SH-SY5Y (cell line): Measurements from ENCODE around the gene SESN1.

Source experiments
- GATA2 ChIP-seq: IDR thresholded peaks from 2 replicates; pipeline ENCODE4 v1.6.1; 2011; ENCODE audit warnings: mild to moderate bottlenecking, low read depth, low read length
- GATA3 ChIP-seq: IDR thresholded peaks from 2 replicates; pipeline ENCODE4 v1.6.1; 2011; ENCODE audit warnings: low read depth, mild to moderate bottlenecking, low read length, moderate library complexity

SESN1 gene

DNA sequence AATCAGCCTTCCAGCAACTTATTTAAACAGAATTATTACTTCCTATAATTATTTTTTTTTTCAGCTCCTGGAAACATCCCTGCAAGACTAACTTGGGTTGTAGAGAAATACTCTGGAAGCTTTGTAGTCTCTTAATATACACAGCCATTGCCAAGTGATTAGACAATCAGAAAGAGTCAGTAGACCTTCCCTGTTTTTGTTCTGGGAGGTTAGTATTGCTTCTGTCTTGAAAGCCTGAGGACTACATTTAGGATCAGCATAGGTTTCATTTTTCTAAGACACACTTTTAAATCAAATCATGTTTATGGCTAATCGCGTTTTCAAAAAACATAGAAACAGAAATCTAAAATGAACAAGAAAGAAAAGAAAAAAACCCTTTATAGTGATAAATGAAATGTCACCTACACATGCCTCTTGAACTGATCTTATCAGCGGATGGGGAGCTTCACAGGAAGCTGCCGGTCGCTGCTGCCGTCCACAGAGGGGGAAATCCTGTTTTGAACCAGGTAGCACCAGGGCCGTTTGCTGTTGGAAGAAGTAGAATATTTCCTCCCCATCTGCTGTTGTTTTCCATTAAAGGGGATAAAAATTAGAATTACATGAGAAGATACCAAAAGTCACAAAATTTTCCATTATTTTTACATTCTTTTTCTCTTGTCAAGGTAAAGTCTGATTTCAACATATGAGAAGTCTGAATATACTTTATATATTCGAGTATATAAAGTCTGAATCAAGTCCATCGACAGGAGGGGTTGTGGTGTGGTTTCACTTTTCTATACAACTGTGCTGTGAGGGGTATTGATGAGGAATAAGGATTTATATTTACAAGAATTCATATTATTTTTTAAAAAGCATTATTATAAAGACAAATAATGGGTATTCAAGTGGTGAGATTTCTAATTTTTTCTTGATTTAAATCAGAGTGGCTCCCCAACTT is 151.8 kb downstream of the SESN1 start:
- peak; percentile 42; the same call in 1 of the 2 replicates for TF ChIP-seq GATA3
- TF ChIP-seq GATA2, result peak; percentile 87

DNA sequence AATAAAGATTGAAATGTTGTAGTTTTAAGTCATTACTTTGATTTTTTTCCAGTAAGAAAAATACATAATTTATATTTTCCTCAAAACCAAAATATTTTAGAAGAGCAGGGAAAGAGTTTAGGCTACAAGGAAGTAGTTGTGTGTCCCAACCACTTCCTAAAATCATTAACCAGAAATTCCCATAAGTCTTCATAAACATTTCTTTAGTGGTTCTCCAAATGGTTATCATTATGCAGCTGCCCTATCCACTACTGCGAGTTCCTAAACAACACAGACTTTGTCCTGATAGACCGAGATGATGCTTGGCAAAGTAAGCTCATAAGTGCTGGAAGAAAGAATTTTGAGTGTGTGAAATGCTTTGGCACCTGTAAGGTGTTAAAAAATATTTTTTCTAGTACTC is 152.8 kb downstream of the SESN1 start:
- no peak for TF ChIP-seq GATA3
- TF ChIP-seq GATA2, result no peak

- TF ChIP-seq GATA3, result no peak
- TF ChIP-seq GATA2, result no peak
These were observed 153.4 kb downstream of the SESN1 start for GRCh38 chr6:108941281-108941680.

DNA sequence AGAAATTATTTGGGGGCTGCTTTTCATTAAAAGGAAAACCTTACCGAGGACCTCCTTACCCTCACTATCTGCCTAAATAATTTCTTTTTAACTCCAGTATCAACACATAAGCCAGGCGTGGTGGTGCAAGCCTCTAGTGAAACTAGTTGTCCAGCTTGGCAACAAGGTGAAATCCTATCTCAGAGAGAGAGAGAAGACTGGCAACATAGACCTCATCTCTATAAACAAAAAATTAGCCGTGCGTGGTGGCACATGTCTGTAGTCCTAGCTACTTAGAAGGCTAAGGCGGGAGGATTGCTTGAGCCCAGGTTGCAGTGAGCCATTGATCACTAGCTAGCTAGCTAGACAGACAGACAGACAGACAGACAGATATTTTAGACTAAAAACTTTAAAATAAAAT is 153.9 kb downstream of the SESN1 start:
- TF ChIP-seq GATA2 (no peak), GATA3 (no peak)

DNA sequence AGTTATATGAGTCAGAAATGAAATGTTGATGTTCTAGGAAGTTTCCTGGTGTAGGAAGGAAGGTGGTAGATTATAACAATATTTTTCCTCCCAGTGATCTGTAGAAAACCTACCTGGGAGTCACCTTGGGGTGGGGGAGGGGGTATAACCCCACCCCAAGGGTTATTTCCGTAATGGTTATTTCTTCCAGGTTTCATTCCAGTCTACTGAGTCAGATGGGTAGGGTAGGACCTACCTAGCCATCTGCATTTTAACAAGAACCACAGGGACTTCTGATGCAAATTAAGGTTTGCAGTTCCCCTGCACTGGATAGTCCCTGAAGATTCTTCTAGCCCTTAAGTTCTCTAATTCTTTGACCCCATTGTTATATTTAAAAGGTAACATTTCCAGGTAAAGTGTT is 157.5 kb downstream of the SESN1 start:
- TF ChIP-seq GATA2 (no peak), GATA3 (no peak)
